T-helper 1 cell treated with Interleukin-12 subunit alpha and Interleukin-12 subunit beta and Interleukin-4 antibody, amounts not matched to agents 30 μg/mL and 1 μg/mL, for 36 hours (primary cell): ENCODE results near the gene CALR.
"Not testable (repeated sequence)": the region's sequence is repeated elsewhere in the genome, so short reads cannot be mapped to it uniquely, and the experiment has no call there.

Experiments
- H3K27ac Mint-ChIP-seq: one replicate; pipeline ENCODE4 v1.8.0; 2021; ENCODE audit warnings: mild to moderate bottlenecking, mixed read lengths
- H3K27me3 Mint-ChIP-seq: one replicate; pipeline ENCODE4 v1.8.0; 2021; ENCODE audit warnings: low read depth, mixed read lengths
- H3K36me3 Mint-ChIP-seq: one replicate; pipeline ENCODE4 v1.8.0; 2021; ENCODE audit warnings: low read depth, mixed read lengths
- H3K4me1 Mint-ChIP-seq: one replicate; pipeline ENCODE4 v1.8.0; 2021; ENCODE audit warnings: low read depth, mixed read lengths
- H3K4me3 Mint-ChIP-seq: one replicate; pipeline ENCODE4 v1.8.0; 2021; ENCODE audit warnings: mild to moderate bottlenecking, moderate library complexity, mixed read lengths
- H3K9me3 Mint-ChIP-seq: one replicate; pipeline ENCODE4 v1.8.0; 2021; ENCODE audit warnings: mixed read lengths

CALR gene

DNA sequence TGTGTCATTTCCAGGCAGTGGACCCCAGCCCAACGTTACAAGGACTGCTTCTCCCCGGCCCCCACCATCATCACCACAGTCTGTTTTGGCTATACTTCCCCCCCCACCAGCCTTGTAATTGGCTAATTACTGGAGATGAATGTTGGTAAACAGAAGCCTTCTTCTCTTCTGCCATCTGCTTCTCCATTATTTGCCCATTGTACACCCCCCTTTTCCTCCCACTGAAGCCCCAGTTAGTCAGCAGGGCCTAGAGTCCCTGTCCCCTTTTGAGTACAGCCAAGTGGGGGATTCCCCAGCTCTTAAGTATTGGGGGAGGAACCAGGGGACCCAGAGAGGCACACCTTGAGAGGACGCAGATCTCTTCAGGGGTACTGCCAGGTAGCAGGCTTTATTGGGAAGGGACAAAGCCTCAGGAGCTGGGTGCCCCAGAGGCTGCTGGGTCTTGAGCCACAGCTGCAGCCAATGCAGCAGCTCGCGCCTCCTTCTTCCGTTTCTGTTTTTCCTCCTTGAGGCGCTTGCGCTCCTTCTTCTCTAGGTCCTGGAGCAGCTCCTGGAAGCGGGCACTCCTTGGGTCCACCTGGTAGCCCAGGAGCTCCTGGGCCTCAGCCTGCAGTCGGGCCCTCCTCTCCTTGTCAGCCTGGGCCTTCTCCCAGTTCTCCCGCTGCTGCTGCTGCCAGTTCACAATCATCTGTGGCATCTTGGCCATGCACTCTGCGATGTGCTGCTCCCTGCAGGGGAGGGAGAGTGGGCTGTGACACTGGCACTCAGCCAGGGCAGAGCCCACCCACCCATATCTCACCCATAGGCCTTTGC, 15.6 kb downstream of the CALR start:
- Mint-ChIP-seq H3K36me3 (peaks cover 38% of the 10 kb centered on the region), H3K27ac (peak overlapping the region; percentile 46), H3K4me1 (peaks cover 23% of the 10 kb centered on the region), H3K27me3 (no peaks in the 10 kb centered on the region), H3K4me3 (no peak overlapping the region), H3K9me3 (no peaks in the 10 kb centered on the region)

DNA sequence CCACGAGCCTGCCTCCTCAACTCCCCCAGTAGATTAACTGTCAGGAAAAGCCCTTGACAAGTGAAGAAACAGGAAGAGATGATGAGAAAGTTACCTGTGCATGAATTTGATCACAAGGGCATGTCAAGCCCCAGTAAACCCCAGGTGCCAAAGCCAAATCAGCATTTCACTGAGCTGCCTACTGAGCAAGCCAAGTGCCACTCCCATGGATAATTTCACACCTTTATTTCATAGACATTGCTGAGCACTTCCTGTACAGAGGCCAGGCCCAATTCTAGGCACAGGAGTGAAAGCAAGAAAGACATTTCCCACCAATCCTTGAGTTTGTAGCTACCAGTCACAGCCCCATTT, 16.2 kb downstream of the CALR start:
- H3K27me3 Mint-ChIP-seq, result no peaks in the 10 kb centered on the region
- H3K4me1 Mint-ChIP-seq, result peaks cover 23% of the 10 kb centered on the region
- no peaks in the 10 kb centered on the region for H3K9me3 Mint-ChIP-seq
- peak overlapping the region; percentile 46 for H3K27ac Mint-ChIP-seq
- peak overlapping the region; percentile 7 for H3K4me3 Mint-ChIP-seq
- H3K36me3 Mint-ChIP-seq, result peaks cover 35% of the 10 kb centered on the region

DNA sequence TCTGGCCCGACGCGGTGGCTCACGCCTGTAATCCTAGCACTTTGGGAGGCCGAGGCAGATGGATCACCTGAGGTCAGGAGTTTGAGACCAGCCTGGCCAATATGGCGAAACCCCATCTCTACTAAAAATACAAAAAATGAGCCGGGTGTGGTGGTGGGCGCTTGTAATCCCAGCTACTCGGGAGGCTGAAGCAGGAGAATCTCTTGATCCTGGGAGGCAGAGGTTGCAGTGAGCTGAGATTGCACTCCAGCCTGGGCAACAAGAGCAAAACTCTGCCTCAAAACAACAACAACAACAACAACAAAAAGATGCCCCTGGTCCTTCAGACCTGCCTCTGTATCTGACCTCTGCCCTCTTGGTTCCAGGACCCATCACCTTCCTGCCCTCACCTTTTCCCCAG, 17.2 kb downstream of the CALR start:
- H3K27me3 Mint-ChIP-seq, H3K9me3 Mint-ChIP-seq: not testable (repeated sequence)
- Mint-ChIP-seq H3K4me3 (peak overlapping the region; percentile 77), H3K36me3 (peaks cover 29% of the 10 kb centered on the region), H3K27ac (peak overlapping the region; percentile 66), H3K4me1 (peaks cover 23% of the 10 kb centered on the region)

DNA sequence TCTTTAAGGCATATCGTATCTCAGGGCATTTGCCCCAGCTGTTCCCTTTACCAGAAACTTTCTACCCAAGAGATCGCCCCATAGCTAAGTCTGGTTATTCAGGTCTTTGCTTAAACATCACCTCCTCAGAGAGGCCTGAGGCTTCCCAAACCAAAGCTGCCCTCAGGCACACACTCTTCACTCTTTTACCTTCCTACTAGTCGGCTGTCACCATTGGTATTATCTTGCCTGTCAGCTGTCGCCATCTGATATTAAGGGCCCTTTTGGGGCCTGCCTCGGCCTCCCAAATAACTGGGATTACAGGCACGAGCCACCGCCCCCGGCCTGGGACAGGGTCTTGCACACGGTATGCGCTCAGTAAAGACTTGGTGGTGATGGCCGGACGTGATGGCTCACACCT, 17.6 kb downstream of the CALR start:
- peak overlapping the region; percentile 66 for H3K27ac Mint-ChIP-seq
- no peaks in the 10 kb centered on the region for H3K9me3 Mint-ChIP-seq
- H3K36me3 Mint-ChIP-seq, result peaks cover 27% of the 10 kb centered on the region
- H3K4me1 Mint-ChIP-seq, result peaks cover 23% of the 10 kb centered on the region
- H3K27me3 Mint-ChIP-seq, result no peaks in the 10 kb centered on the region
- H3K4me3 Mint-ChIP-seq, result peak overlapping the region; percentile 77

DNA sequence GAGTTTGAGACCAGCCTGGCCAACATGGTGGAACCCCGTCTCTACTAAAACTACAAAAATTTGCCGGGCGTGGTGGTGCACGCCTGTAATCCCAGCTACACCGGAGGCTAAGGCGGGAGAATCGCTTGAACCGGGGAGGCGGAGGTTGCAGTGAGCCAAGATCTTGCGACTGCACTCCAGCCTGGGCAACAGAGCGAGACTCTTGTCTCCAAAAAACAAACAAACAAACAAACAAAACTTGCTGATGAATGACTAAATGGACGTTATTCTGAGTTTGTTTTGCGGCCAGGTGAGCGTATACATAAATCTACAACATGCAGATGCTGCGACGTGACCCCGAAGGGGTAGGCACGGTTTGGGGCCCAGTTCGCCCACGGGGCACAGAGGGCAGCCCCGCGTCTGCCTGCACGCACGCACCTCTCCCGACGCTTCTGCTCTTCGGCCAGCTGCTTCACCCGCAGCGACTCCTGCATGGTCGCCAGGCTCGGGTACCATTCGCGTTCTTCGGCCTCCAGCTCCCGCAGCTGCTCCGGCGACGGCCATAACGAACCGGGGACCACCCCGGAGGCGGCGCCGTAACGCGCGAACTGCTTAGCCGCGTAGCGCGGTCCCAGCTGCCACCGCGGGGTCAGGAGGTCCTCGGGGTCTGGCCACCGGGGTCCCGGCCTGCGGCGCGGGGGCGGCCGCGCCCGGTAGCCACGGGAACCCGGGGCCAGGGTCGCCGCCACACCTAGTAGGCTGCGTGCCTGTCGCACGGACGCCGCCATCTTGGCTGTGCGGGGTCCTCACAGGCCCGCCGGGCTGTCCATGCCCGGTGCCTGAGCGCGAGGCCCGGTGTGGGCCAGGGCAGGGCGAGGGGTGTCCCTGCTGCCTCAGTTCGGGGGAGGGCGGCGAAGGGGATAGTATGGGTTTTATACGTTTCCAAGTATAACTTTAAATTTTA, 18.3 kb downstream of the CALR start, which contains the start of gene GADD45GIP1:
Gene GADD45GIP1, minus strand, starts transcription at position 778 of the 943 bp plus-strand sequence. Its CDS starts 11 bp downstream, at position 767.
- peak within 1 kb of the TSS; percentile 91 for H3K27ac Mint-ChIP-seq
- H3K9me3 Mint-ChIP-seq, result no peaks in the 10 kb centered on the region
- no peaks in the 10 kb centered on the region for H3K27me3 Mint-ChIP-seq
- H3K4me1 Mint-ChIP-seq, result peaks cover 22% of the 10 kb centered on the region
- peak within 1 kb of the TSS; percentile 89 for H3K4me3 Mint-ChIP-seq
- peaks cover 21% of the 10 kb centered on the region for H3K36me3 Mint-ChIP-seq

DNA sequence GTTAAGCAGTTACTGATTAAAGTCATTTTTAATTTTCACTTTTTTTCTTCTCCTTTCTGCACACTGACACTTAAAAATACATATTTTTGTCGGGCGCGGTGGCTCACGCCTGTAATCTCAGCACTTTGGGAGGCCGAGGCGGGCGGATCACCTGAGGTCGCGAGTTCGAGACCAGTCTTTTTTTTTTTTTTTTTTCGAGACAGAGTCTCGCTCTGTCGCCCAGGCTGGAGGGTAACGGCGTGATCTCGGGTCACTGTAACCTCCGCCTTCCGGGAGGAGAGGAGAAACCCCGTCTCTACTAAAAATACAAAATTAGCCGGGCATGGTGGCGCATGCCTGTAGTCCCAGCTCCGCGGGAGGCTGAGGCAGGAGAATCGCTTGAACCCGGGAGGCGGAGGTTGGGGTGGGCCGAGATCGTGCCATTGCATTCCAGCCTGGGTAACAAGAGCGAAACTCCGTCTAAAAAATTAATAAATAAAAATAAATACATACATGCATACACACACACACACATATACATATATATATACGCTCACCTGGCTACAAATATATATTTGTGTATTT, 19.1 kb downstream of the CALR start:
- H3K4me1 Mint-ChIP-seq, result peaks cover 22% of the 10 kb centered on the region
- H3K27ac Mint-ChIP-seq, result peak overlapping the region; percentile 91
- H3K4me3 Mint-ChIP-seq, result peak overlapping the region; percentile 89
- not testable (repeated sequence) for H3K9me3 Mint-ChIP-seq, H3K27me3 Mint-ChIP-seq
- peaks cover 19% of the 10 kb centered on the region for H3K36me3 Mint-ChIP-seq

DNA sequence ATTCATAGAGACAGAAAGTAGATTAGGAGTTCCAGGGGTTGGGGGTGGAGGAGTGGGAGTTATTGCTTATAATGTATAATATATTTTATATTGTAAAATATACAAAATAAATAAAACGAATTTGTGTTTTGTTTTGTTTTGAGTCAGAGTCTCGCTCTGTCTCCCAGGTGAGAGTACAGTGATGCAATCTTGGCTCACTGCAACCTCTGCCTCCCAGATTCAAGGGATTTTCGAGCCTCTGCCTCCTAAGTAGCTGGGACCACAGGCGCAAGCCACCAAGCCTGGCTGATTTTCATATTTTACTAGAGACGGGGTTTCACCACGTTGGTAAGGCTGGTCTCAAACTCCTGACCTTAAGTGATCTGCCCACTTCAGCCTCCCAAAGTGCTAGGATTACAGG, 21.1 kb downstream of the CALR start:
- H3K4me1 Mint-ChIP-seq, result peaks cover 18% of the 10 kb centered on the region
- no peak overlapping the region for H3K4me3 Mint-ChIP-seq
- H3K36me3 Mint-ChIP-seq, result peaks cover 5% of the 10 kb centered on the region
- H3K27me3 Mint-ChIP-seq, result peaks cover 4% of the 10 kb centered on the region
- H3K27ac Mint-ChIP-seq, result no peak overlapping the region
- H3K9me3 Mint-ChIP-seq, result no peaks in the 10 kb centered on the region

DNA sequence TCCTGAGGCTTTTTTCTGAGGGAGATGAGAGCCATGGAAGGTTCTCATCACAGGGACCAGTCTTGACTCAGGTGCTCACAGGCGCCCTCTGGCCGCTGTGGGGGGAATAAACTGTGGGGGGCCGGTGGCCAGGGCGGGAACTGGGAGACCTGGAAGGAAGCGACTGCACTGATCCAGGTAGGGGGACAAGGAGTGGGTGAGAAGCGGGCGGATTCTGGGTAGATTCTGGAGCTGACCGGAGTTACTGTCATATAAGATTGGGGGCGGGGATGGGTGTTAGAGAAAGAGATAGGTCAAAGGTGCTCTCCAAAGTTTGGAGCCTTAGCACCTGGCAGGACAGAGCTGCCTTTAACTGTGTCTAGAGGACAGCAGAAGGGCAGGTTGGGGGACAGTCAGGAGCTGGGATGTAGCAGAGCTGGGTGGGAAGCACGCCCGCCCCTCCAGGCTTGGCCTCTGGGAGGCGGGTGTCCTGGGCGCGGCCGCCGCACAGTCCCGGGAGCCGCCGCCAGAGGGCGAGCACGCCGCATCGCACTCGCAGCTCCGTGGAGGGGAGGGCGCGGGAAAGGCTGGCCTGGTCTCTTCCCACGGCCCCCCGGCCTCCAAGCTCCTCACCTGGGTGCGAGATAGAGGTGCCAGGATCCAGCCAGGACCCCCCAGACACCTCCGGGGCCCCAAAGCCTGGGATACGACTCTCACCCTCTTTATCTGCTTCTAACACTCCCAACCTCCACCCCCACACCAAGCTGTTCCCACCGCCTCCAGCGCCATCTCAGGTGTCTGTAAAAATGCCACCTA, 26.8 kb downstream of the CALR start:
- H3K27ac Mint-ChIP-seq, result peak overlapping the region; percentile 84

DNA sequence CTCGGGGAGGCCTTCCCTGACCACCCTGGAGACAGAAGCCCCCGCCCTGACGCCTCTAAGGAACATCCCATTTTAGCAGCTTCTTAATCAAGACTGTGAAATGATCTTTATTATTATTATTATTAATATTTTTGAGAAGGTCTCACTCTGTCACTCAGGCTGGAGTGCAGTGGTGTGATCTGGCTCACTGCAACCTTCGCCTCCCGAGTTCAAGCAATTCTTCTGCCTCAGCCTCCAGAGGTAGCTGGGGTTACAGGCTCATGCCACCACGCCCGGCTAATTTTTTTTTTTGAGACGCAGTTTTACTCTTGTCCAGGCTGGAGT, 27.4 kb downstream of the CALR start:
- H3K4me3 Mint-ChIP-seq, result no peak overlapping the region
- peaks cover 10% of the 10 kb centered on the region for H3K27me3 Mint-ChIP-seq
- H3K4me1 Mint-ChIP-seq, result peaks cover 4% of the 10 kb centered on the region
- no peaks in the 10 kb centered on the region for H3K9me3 Mint-ChIP-seq
- H3K27ac Mint-ChIP-seq, result peak overlapping the region; percentile 26
- H3K36me3 Mint-ChIP-seq, result no peaks in the 10 kb centered on the region

More for the DNA sequence above, 26.8 kb downstream of the CALR start:
- H3K36me3 Mint-ChIP-seq, result no peaks in the 10 kb centered on the region
- H3K4me3 Mint-ChIP-seq, result peak overlapping the region; percentile 87
- peaks cover 7% of the 10 kb centered on the region for H3K27me3 Mint-ChIP-seq
- peaks cover 4% of the 10 kb centered on the region for H3K4me1 Mint-ChIP-seq
- H3K9me3 Mint-ChIP-seq, result no peaks in the 10 kb centered on the region

DNA sequence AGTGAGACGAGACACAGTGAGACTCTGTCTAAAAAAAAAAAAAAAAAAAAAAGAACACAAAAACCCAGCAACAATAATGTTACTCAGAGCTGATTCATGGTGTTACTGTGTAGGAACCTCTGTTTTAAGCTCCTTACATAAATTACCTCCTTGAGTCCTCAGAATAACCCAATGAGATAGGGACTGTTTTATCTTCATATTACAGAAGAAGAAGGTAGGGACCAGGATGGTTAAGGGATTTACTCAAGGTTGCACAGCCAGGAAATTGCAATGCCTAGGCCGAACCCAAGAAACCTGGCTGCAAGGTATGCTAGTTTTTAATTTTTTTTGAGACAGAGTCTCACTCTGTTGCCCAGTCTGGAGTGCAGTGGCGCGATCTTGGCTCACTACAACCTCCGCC, 29.5 kb downstream of the CALR start:
- Mint-ChIP-seq H3K27ac (no peak overlapping the region), H3K4me3 (no peak overlapping the region), H3K4me1 (peaks cover 4% of the 10 kb centered on the region), H3K9me3 (no peaks in the 10 kb centered on the region), H3K27me3 (peaks cover 5% of the 10 kb centered on the region), H3K36me3 (no peaks in the 10 kb centered on the region)

DNA sequence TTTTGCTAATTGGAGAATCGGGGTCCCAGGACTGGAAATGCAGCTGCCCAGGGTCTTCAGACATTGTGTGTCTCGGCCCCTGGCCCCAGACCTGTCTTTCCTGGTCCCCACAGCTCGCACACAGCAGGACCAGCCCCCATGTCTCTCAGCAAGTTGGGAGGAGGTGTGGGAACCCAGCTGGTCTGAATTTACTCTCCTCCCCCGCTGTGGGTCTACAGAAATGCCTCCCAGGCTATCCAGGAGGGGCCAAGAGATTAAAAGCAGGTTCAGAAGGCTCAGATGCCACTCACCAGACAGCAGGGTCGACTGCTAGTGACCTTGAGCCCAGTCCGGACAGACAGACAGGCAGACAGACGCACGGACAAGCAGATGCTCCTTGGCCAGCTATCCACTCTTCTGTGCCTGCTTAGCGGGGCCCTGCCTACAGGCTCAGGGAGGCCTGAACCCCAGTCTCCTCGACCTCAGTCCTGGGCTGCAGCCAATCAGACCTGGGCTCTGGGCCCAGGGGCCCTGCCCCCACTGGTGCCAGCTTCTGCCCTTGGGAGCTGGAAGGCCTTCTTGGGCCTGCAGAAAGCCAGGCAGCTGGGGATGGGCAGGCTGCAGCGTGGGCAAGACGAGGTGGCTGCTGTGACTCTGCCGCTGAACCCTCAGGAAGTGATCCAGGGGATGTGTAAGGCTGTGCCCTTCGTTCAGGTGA, 31.0 kb downstream of the CALR start, which contains the start of gene DAND5:
Gene DAND5, plus strand, starts transcription at position 285 of the 697 bp plus-strand sequence. Its CDS starts 85 bp downstream, at position 370.
- Mint-ChIP-seq H3K4me3 (no peak within 1 kb of the TSS), H3K4me1 (peaks cover 4% of the 10 kb centered on the region), H3K9me3 (no peaks in the 10 kb centered on the region), H3K27me3 (peaks cover 5% of the 10 kb centered on the region), H3K27ac (no peak within 1 kb of the TSS), H3K36me3 (no peaks in the 10 kb centered on the region)

DNA sequence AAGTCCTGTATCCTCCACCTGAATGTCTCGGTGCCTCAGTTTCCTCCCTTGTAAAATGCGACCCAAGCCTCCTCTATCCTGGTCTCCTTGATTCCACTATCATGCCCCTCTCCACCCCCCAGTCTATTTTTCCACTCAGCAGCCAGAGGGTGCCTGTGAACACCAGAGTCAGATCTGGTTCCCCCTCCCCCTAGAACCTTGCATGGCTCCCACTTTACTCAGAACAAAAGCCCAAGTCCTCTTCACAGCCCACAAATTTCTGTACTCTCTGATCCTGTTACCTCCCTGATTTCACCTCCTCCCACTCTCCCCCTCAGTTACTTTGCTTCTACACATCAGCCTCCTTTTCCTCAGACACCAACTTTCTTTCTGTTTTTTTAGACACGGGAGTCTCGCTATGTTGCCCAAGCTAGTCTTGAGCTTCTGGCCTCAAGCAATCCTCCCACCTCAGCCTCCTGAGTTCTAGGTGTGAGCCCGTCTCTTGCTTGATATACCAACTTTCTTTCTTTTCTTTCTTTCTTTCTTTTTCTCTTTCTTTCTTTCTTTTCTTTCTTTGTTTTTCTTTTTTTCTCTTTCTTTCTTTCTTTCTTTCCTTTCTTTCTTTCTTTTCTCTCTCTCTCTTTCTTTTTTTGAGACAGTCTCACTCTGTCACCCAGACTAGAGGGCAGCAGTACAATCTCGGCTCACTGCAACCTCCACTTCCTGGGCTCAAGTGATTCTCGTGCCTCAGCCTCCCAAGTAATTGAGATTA, 31.8 kb downstream of the CALR start:
- Mint-ChIP-seq H3K4me3 (no peak overlapping the region), H3K27ac (no peak overlapping the region)

DNA sequence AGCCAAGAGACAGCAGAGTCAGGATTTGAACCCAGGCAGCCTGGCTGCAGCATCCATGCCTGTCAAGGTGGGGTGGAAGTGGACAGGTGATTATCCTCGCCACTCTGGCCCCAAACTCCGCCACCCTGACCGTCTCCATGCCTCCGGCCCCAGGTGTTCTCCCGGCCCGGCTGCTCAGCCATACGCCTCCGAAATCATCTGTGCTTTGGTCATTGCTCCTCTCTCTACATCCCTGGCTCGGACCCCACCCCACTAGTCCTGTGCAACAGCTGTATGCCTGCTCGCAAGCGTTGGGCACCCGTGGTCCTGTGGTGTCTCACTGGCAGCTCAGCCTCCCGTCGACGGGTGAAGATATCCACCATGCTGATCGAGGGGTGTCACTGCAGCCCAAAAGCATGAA, 34.8 kb downstream of the CALR start:
- Mint-ChIP-seq H3K27me3 (peaks cover 17% of the 10 kb centered on the region), H3K27ac (no peak overlapping the region), H3K9me3 (no peaks in the 10 kb centered on the region), H3K36me3 (no peaks in the 10 kb centered on the region), H3K4me3 (no peak overlapping the region), H3K4me1 (no peaks in the 10 kb centered on the region)

More for the DNA sequence above, 31.8 kb downstream of the CALR start:
- peaks cover 5% of the 10 kb centered on the region for H3K27me3 Mint-ChIP-seq
- peaks cover under 1% of the 10 kb centered on the region for H3K4me1 Mint-ChIP-seq
- H3K9me3 Mint-ChIP-seq, result no peaks in the 10 kb centered on the region
- no peaks in the 10 kb centered on the region for H3K36me3 Mint-ChIP-seq
